ENCODE data around the gene NFATC4.

The NFATC4 gene

DNA sequence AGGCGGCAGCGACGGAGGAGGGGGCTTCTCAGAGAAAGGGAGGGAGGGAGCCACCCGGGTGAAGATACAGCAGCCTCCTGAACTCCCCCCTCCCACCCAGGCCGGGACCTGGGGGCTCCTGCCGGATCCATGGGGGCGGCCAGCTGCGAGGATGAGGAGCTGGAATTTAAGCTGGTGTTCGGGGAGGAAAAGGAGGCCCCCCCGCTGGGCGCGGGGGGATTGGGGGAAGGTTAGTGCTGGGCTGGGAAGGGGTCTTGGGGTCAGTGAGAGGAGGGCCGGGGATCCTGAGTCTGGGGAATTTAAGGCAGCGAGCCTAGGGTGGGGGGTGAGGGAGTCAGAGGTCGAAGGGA is 203 bp downstream of the NFATC4 start:
- Histone ChIP-seq H3K4me3 (ENCODE audit: low read depth, low read length) (peak overlapping the region; percentile 32), H3K9me3 (ENCODE audit: control insufficient read depth, insufficient read depth, low read depth, low read length) (no peaks in the 10 kb centered on the region), H3K27ac (ENCODE audit: extremely low read depth, low read depth, low read length) (peak overlapping the region; percentile 97), H3K36me3 (ENCODE audit: control insufficient read depth in 2 of 2, insufficient read depth in 1 of 2, low read length in 2 of 2) (peaks cover 0 to 33% of the 10 kb centered on the region in 2 experiments; a peak in 2 of 3 replicates), H3K4me1 (ENCODE audit: control insufficient read depth, insufficient read depth, low read length) (peaks cover 22% of the 10 kb centered on the region)
- ChIA-PET CTCF (interaction anchor here (1.0 kb wide), 1 partner anchor 35 kb away, joined by 3 read pairs; no protein-coding TSS in a partner anchor), POLR2A (no interaction called here)
- TF ChIP-seq, protein P1, sequence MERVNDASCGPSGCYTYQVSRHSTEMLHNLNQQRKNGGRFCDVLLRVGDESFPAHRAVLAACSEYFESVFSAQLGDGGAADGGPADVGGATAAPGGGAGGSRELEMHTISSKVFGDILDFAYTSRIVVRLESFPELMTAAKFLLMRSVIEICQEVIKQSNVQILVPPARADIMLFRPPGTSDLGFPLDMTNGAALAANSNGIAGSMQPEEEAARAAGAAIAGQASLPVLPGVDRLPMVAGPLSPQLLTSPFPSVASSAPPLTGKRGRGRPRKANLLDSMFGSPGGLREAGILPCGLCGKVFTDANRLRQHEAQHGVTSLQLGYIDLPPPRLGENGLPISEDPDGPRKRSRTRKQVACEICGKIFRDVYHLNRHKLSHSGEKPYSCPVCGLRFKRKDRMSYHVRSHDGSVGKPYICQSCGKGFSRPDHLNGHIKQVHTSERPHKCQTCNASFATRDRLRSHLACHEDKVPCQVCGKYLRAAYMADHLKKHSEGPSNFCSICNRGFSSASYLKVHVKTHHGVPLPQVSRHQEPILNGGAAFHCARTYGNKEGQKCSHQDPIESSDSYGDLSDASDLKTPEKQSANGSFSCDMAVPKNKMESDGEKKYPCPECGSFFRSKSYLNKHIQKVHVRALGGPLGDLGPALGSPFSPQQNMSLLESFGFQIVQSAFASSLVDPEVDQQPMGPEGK (tag by site-specific recombination; IDR thresholded peaks at IDR 0.05) = peak; percentile 78
- TF ChIP-seq, protein P2, sequence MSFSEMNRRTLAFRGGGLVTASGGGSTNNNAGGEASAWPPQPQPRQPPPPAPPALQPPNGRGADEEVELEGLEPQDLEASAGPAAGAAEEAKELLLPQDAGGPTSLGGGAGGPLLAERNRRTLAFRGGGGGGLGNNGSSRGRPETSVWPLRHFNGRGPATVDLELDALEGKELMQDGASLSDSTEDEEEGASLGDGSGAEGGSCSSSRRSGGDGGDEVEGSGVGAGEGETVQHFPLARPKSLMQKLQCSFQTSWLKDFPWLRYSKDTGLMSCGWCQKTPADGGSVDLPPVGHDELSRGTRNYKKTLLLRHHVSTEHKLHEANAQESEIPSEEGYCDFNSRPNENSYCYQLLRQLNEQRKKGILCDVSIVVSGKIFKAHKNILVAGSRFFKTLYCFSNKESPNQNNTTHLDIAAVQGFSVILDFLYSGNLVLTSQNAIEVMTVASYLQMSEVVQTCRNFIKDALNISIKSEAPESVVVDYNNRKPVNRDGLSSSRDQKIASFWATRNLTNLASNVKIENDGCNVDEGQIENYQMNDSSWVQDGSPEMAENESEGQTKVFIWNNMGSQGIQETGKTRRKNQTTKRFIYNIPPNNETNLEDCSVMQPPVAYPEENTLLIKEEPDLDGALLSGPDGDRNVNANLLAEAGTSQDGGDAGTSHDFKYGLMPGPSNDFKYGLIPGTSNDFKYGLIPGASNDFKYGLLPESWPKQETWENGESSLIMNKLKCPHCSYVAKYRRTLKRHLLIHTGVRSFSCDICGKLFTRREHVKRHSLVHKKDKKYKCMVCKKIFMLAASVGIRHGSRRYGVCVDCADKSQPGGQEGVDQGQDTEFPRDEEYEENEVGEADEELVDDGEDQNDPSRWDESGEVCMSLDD (tag by site-specific recombination; IDR thresholded peaks at IDR 0.05) = 0 out of 2 replicates have a peak, but pooled peaks have one; percentile 42
- TF ChIP-seq ZNF426 (tag by site-specific recombination; IDR thresholded peaks at IDR 0.05) (no peak), ZBTB7A (tag by site-specific recombination; IDR thresholded peaks at IDR 0.05; ENCODE audit: low read depth) (peak; percentile 56; the same call in 1 of the 2 replicates), ZNF169 (tag by site-specific recombination; IDR thresholded peaks at IDR 0.05) (no peak), KLF7 (tag by site-specific recombination; IDR thresholded peaks at IDR 0.05; ENCODE audit: borderline replicate concordance) (no peak), ZNF2 (tag by site-specific recombination; IDR thresholded peaks at IDR 0.05) (no peak), ZNF777 (tag by site-specific recombination; IDR thresholded peaks at IDR 0.05; ENCODE audit: borderline replicate concordance) (no peak), OVOL3 (tag by site-specific recombination; IDR thresholded peaks at IDR 0.05) (no peak), KLF9 (tag by site-specific recombination; IDR thresholded peaks at IDR 0.05; ENCODE audit: low read depth) (no peak), ZNF510 (tag by site-specific recombination; IDR thresholded peaks at IDR 0.05; ENCODE audit: insufficient replicate concordance) (no peak), REPIN1 (tag by site-specific recombination; IDR thresholded peaks at IDR 0.05; ENCODE audit: low read depth) (no peak), ZSCAN30 (tag by site-specific recombination; IDR thresholded peaks at IDR 0.05) (no peak), IKZF3 (tag by site-specific recombination; IDR thresholded peaks at IDR 0.05) (0 out of 2 replicates have a peak, but pooled peaks have one; percentile 3), ZNF341 (tag by site-specific recombination; IDR thresholded peaks at IDR 0.05; ENCODE audit: low read depth) (no peak), ZNF658 (tag by site-specific recombination; IDR thresholded peaks at IDR 0.05) (no peak), ZNF76 (tag by site-specific recombination; IDR thresholded peaks at IDR 0.05; ENCODE audit: borderline replicate concordance, low read depth) (no peak)
- TF ChIP-seq, protein P3, sequence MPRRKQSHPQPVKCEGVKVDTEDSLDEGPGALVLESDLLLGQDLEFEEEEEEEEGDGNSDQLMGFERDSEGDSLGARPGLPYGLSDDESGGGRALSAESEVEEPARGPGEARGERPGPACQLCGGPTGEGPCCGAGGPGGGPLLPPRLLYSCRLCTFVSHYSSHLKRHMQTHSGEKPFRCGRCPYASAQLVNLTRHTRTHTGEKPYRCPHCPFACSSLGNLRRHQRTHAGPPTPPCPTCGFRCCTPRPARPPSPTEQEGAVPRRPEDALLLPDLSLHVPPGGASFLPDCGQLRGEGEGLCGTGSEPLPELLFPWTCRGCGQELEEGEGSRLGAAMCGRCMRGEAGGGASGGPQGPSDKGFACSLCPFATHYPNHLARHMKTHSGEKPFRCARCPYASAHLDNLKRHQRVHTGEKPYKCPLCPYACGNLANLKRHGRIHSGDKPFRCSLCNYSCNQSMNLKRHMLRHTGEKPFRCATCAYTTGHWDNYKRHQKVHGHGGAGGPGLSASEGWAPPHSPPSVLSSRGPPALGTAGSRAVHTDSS (tag by site-specific recombination; IDR thresholded peaks at IDR 0.05) = no peak
- TF ChIP-seq, protein P4, sequence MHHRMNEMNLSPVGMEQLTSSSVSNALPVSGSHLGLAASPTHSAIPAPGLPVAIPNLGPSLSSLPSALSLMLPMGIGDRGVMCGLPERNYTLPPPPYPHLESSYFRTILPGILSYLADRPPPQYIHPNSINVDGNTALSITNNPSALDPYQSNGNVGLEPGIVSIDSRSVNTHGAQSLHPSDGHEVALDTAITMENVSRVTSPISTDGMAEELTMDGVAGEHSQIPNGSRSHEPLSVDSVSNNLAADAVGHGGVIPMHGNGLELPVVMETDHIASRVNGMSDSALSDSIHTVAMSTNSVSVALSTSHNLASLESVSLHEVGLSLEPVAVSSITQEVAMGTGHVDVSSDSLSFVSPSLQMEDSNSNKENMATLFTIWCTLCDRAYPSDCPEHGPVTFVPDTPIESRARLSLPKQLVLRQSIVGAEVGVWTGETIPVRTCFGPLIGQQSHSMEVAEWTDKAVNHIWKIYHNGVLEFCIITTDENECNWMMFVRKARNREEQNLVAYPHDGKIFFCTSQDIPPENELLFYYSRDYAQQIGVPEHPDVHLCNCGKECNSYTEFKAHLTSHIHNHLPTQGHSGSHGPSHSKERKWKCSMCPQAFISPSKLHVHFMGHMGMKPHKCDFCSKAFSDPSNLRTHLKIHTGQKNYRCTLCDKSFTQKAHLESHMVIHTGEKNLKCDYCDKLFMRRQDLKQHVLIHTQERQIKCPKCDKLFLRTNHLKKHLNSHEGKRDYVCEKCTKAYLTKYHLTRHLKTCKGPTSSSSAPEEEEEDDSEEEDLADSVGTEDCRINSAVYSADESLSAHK (tag by site-specific recombination; IDR thresholded peaks at IDR 0.05) = no peak
- TF ChIP-seq, protein P5, sequence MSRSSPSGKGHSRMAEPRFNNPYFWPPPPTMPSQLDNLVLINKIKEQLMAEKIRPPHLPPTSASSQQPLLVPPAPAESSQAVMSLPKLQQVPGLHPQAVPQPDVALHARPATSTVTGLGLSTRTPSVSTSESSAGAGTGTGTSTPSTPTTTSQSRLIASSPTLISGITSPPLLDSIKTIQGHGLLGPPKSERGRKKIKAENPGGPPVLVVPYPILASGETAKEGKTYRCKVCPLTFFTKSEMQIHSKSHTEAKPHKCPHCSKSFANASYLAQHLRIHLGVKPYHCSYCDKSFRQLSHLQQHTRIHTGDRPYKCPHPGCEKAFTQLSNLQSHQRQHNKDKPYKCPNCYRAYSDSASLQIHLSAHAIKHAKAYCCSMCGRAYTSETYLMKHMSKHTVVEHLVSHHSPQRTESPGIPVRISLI (tag by site-specific recombination; IDR thresholded peaks at IDR 0.05) = no peak

Data from HEK293 (cell line).